ENCODE measurements around the gene WDR7. TPM values are rescaled to one million over a fixed set of nuclear protein-coding genes. Genes with fewer than 3 reads are reported as not detected.

Gene WDR7
- total RNA-seq, 4 donors from 2014 or later, result 10.3 to 17.2 (median 16.3) TPM

DNA sequence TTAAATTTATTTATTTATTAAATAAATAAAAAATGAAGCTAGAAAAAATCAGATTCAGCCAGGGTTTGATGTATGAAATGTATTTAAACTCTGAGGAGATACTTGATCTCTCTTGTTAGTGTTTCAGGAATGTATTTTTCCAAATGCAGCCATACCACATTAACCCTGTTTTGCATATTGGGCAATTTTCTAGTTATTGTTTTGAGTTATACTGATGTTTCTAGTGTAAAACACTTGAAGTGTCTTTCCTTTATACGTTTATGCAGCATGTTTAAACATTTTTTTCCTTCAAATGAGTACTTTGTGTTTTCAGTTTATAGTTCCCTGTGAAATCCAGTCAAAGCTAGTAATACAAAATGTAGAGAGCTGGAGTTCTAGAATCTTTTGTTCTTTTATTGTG is 69.9 kb downstream of the WDR7 start:
- intact Hi-C loops (cut with DNase I; ENCODE audit: low total_unique reads), result no loop called here
- no peak overlapping the region for H3K4me3 ChIP-seq (ENCODE audit: low read depth, poor library complexity, severe bottlenecking)
- 83 to 88% methylated on average over 1 of the region's 1 CpG for WGBS, 2 donors
- TF ChIP-seq POLR2A (IDR thresholded peaks at IDR 0.05) (no peak), CTCF (IDR thresholded peaks at IDR 0.05) (no peak)
- no peak for DNase-seq (ENCODE audit: low spot score in 2 of 2)

GRCh38 chr18:56721491-56721890 is 70.3 kb downstream of the WDR7 start:
- no peak overlapping the region for H3K4me3 ChIP-seq (ENCODE audit: low read depth, poor library complexity, severe bottlenecking)
- no peak for TF ChIP-seq POLR2A (IDR thresholded peaks at IDR 0.05)
- no peak for TF ChIP-seq CTCF (IDR thresholded peaks at IDR 0.05)
- intact Hi-C loops (cut with DNase I; ENCODE audit: low total_unique reads), result no loop called here
- DNase-seq (ENCODE audit: low spot score in 2 of 2), result no peak
- 94 to 96% methylated on average over 3 of the region's 3 CpGs for WGBS, 2 donors

DNA sequence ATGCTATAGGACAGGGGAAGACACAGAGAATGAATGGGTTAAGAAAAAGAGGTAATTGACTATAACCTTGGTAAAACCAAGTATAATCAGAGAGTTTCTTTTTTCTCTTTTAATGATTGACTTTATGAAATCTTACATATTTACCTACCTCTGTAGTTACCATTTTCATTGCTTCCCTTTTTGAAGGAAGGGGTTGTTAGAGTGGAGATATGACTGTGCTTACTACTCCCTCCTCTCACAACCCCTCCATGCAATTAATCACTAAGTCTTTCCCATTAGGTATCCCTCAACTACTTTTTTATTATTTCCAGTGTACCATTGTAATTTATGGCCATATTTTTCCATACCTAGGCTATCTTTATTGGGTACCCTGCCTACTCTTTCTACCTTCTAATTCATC is 71.4 kb downstream of the WDR7 start:
- intact Hi-C loops (cut with DNase I; ENCODE audit: low total_unique reads), result no loop called here
- H3K4me3 ChIP-seq (ENCODE audit: low read depth, poor library complexity, severe bottlenecking), result no peak overlapping the region
- no peak for DNase-seq (ENCODE audit: low spot score in 2 of 2)
- TF ChIP-seq CTCF (IDR thresholded peaks at IDR 0.05), result no peak
- no peak for TF ChIP-seq POLR2A (IDR thresholded peaks at IDR 0.05)

- 97 to 100% methylated on average over 1 of the region's 1 CpG for WGBS, 2 donors
- TF ChIP-seq CTCF (IDR thresholded peaks at IDR 0.05) (no peak), POLR2A (IDR thresholded peaks at IDR 0.05) (no peak)
- DNase-seq (ENCODE audit: low spot score in 2 of 2), result no peak
- no peak overlapping the region for H3K4me3 ChIP-seq (ENCODE audit: low read depth, poor library complexity, severe bottlenecking)
- intact Hi-C loops (cut with DNase I; ENCODE audit: low total_unique reads), result no loop called here
Measured at GRCh38 chr18:56723068-56723467, 71.9 kb downstream of the WDR7 start.

DNA sequence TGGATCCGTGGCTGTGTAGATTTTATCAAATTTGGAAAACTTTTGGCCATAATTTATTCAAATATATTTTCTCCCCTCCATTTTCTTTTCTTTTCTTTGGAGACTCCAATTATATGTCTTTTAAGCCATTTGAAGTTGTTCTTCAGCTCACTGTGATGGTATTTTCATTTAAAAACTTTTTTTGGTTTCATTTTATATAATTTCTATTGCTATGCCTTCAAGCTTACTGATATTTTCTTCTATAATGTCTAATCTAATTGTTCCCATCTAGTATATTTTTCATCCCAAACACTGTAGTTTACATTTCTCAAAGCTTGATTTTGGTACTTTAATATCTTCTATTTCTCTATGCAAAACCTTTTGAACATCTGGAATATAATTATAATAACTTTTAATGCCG is 72.5 kb downstream of the WDR7 start:
- intact Hi-C loops (cut with DNase I; ENCODE audit: low total_unique reads), result no loop called here
- no peak overlapping the region for H3K4me3 ChIP-seq (ENCODE audit: low read depth, poor library complexity, severe bottlenecking)
- DNase-seq (ENCODE audit: low spot score in 2 of 2), result no peak
- no peak for TF ChIP-seq POLR2A (IDR thresholded peaks at IDR 0.05)
- no peak for TF ChIP-seq CTCF (IDR thresholded peaks at IDR 0.05)
- 91 to 94% methylated on average over 2 of the region's 2 CpGs for WGBS, 2 donors

DNA sequence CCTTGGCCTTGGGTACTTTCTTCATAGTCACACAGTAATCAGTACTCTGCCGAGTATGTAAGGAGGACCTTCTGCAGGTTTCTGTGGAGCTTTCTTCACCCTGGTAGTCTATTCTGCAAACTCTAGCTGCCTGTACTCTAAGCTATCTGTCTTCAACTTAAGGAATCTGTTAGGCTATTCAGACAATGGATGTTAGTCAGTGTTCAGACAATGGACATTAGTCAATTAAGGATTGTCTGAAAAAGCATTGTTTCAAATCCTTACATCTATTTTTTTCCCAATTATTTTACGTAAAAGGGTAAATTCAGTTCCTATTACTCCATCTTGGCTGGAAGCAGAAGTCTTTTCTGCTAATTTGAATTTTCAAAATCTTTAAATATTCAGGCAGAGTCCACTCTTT is 75.7 kb downstream of the WDR7 start:
- TF ChIP-seq CTCF (IDR thresholded peaks at IDR 0.05) (no peak), POLR2A (IDR thresholded peaks at IDR 0.05) (no peak)
- intact Hi-C loops (cut with DNase I; ENCODE audit: low total_unique reads), result no loop called here
- no peak for DNase-seq (ENCODE audit: low spot score in 2 of 2)
- 94 to 95% methylated on average over 2 of the region's 2 CpGs for WGBS, 2 donors
- no peak overlapping the region for H3K4me3 ChIP-seq (ENCODE audit: low read depth, poor library complexity, severe bottlenecking)
